DND-41 (cell line): Measurements from ENCODE around the gene UNK.

ENCODE experiments used
- ATAC-seq: fragments of 200-7000 bp; cut with Tn5 transposase; 3 replicates; pipeline ENCODE4 v1.9.1; 2021; ENCODE audit warnings: low read depth; ENCODE audit not compliant: insufficient read depth
- DNase-seq: peaks from one replicate; pipeline ENCODE4 v3.0.0-alpha.2; 2020
- H2AFZ ChIP-seq: 2 replicates; pipeline ENCODE4 v1.6.0; 2012; ENCODE audit warnings: low read depth, low read length
- H3K27ac ChIP-seq: 2 replicates; pipeline ENCODE4 v1.5.1; 2012; ENCODE audit warnings: low read length, inconsistent platforms
- H3K27me3 ChIP-seq: fragments of 200-600 bp; sonication (generic); 2 replicates; pipeline ENCODE4 v1.6.0; 2012; ENCODE audit warnings: low read length, mild to moderate bottlenecking, inconsistent platforms; ENCODE audit not compliant: insufficient read depth, poor library complexity
- H3K36me3 ChIP-seq: 2 replicates; pipeline ENCODE4 v1.5.1; 2012; ENCODE audit warnings: low read length, inconsistent platforms; ENCODE audit not compliant: insufficient read depth
- H3K4me1 ChIP-seq: 2 replicates; pipeline ENCODE4 v1.5.1; 2012; ENCODE audit warnings: mild to moderate bottlenecking, low read length; ENCODE audit not compliant: insufficient read depth
- H3K4me2 ChIP-seq: 2 replicates; pipeline ENCODE4 v1.6.0; 2012; ENCODE audit warnings: mild to moderate bottlenecking, moderate library complexity, low read length, inconsistent platforms; ENCODE audit not compliant: insufficient read depth
- H3K4me3 ChIP-seq, 2 experiments: fragments of 200-600 bp in 1 of 2; shearing (Covaris generic) in 1 of 2; 2 replicates each; pipeline ENCODE4 v1.5.1; 2012 to 2016; ENCODE audit warnings: inconsistent platforms in 2 of 2, low read length in 2 of 2, mild to moderate bottlenecking in 2 of 2, low read depth in 1 of 2, moderate library complexity in 1 of 2
- H3K79me2 ChIP-seq: 2 replicates; pipeline ENCODE4 v1.6.0; 2012; ENCODE audit warnings: low read length, inconsistent platforms; ENCODE audit not compliant: insufficient read depth
- H3K9ac ChIP-seq: 2 replicates; pipeline ENCODE4 v1.6.0; 2012; ENCODE audit warnings: low read depth, mild to moderate bottlenecking, inconsistent platforms, low read length, moderate library complexity
- H3K9me3 ChIP-seq: 2 replicates; pipeline ENCODE4 v1.5.1; 2012; ENCODE audit warnings: low read length, moderate library complexity, mild to moderate bottlenecking, inconsistent platforms; ENCODE audit not compliant: insufficient read depth, severe bottlenecking
- H4K20me1 ChIP-seq: 2 replicates; pipeline ENCODE4 v1.6.0; 2012; ENCODE audit warnings: low read length; ENCODE audit not compliant: insufficient read depth
- CTCF ChIP-seq: IDR thresholded peaks from 2 replicates; pipeline ENCODE4 v1.5.1; 2012; ENCODE audit warnings: borderline replicate concordance, low read length, moderate library complexity, mild to moderate bottlenecking; ENCODE audit not compliant: poor library complexity, severe bottlenecking; ENCODE audit errors: extremely low read depth
- EZH2 ChIP-seq: IDR thresholded peaks from 3 replicates; pipeline ENCODE4 v1.6.1; 2012; ENCODE audit warnings: borderline replicate concordance, low read depth, mild to moderate bottlenecking, moderate library complexity, low read length, inconsistent platforms; ENCODE audit not compliant: severe bottlenecking

Gene UNK

GRCh38 chr17:75764417-75764710 lies 20.2 kb upstream of the UNK start:
- Histone ChIP-seq H3K9me3 (no peaks in the 10 kb centered on the region), H3K9ac (peak overlapping the region; percentile 83), H3K27me3 (no peaks in the 10 kb centered on the region), H4K20me1 (0 out of 2 replicates have a peak, but pooled peaks cover 4% of the 10 kb centered on the region), H3K36me3 (peaks cover 7% of the 10 kb centered on the region; the same call in 1 of the 2 replicates), H3K79me2 (no peaks in the 10 kb centered on the region), H3K4me1 (peaks cover 22% of the 10 kb centered on the region), H3K4me3 (peak overlapping the region; percentile 70 to 82), H3K4me2 (peak overlapping the region; percentile 99), H2AFZ (peak overlapping the region; percentile 83), H3K27ac (peak overlapping the region; percentile 73)
- DNase-seq, result no peak
- TF ChIP-seq EZH2, result no peak
- TF ChIP-seq CTCF, result no peak
- ATAC-seq, result no peak; the same call in 1 of the 3 replicates

GRCh38 chr17:75764711-75765421 lies 19.7 kb upstream of the UNK start, which contains the start of gene GALK1:
Gene GALK1 (minus strand): TSS chr17:75765192. CDS start chr17:75765136, 56 bp downstream.
- peak; percentile 88 for ATAC-seq
- peaks cover 22% of the 10 kb centered on the region for H3K4me1 ChIP-seq
- no peaks in the 10 kb centered on the region for H3K9me3 ChIP-seq

GRCh38 chr17:75765981-75766380 lies 18.6 kb upstream of the UNK start:
- Histone ChIP-seq H3K79me2 (no peaks in the 10 kb centered on the region), H3K27ac (no peak overlapping the region), H3K36me3 (peaks cover 7% of the 10 kb centered on the region; the same call in 1 of the 2 replicates), H3K4me2 (no peak overlapping the region), H3K9me3 (no peaks in the 10 kb centered on the region), H3K4me1 (peaks cover 22% of the 10 kb centered on the region), H2AFZ (no peak overlapping the region), H3K4me3 (no peak overlapping the region), H3K9ac (no peak overlapping the region), H3K27me3 (no peaks in the 10 kb centered on the region), H4K20me1 (0 out of 2 replicates have a peak, but pooled peaks cover 4% of the 10 kb centered on the region)
- ATAC-seq (no peak), DNase-seq (no peak)
- TF ChIP-seq EZH2, result no peak
- no peak for TF ChIP-seq CTCF

More at GRCh38 chr17:75764711-75765421, 19.7 kb upstream of the UNK start, which contains the start of gene GALK1:
- Histone ChIP-seq H3K79me2 (no peaks in the 10 kb centered on the region), H3K27ac (peak within 1 kb of the TSS; percentile 73), H3K4me2 (peak within 1 kb of the TSS; percentile 99), H3K9ac (peak within 1 kb of the TSS; percentile 83), H3K27me3 (no peaks in the 10 kb centered on the region), H3K4me3 (peak within 1 kb of the TSS; percentile 70 to 82), H2AFZ (peak within 1 kb of the TSS; percentile 83), H3K36me3 (peaks cover 7% of the 10 kb centered on the region; the same call in 1 of the 2 replicates), H4K20me1 (0 out of 2 replicates have a peak, but pooled peaks cover 4% of the 10 kb centered on the region)
- peak; percentile 69 for TF ChIP-seq CTCF
- TF ChIP-seq EZH2, result no peak
- DNase-seq, result peak; percentile 79
